Kidney epithelial cell (primary cell): Measurements from ENCODE around the gene MUC6. TPM values are rescaled to one million over a fixed set of nuclear protein-coding genes. Genes with fewer than 3 reads are reported as not detected.

Experiments used
- DNase-seq: peaks from one replicate; pipeline ENCODE4 v3.0.0-alpha.2; 2010; ENCODE audit warnings: low read depth
- H3K27me3 ChIP-seq: 2 replicates; pipeline ENCODE4 v1.6.0; 2011; ENCODE audit warnings: low read length; ENCODE audit not compliant: control insufficient read depth, insufficient read depth
- H3K36me3 ChIP-seq: 2 replicates; pipeline ENCODE4 v1.5.1; 2011; ENCODE audit warnings: low read length; ENCODE audit not compliant: control insufficient read depth, insufficient read depth
- H3K4me3 ChIP-seq: 2 replicates; pipeline ENCODE4 v1.5.1; 2011; ENCODE audit warnings: low read depth, mild to moderate bottlenecking, control low read depth, low read length
- CTCF ChIP-seq: IDR thresholded peaks from 2 replicates; pipeline ENCODE4 v1.5.1; 2011; ENCODE audit warnings: mild to moderate bottlenecking, moderate library complexity, low read length, control low read depth, inconsistent platforms; ENCODE audit not compliant: insufficient read depth, poor library complexity, severe bottlenecking
- total RNA-seq: library from RNA; depleted of rRNA; stranded (reverse); fragments of >200 nt; gene quantifications from 2 replicates; pipeline ENCODE4 v1.2.3, GENCODE V29; 2015

The MUC6 gene
- total RNA-seq, 1 donor from 2014 or later: not detected

GRCh38 chr11:1041471-1041870 is 5.0 kb upstream of the MUC6 start:
- peaks cover 8% of the 10 kb centered on the region for H3K27me3 ChIP-seq
- H3K36me3 ChIP-seq: no peaks in the 10 kb centered on the region
- no peak for TF ChIP-seq CTCF
- no peak for DNase-seq
- H3K4me3 ChIP-seq: no peak overlapping the region

- TF ChIP-seq CTCF: no peak
- Histone ChIP-seq H3K4me3 (no peak overlapping the region), H3K27me3 (peaks cover 12% of the 10 kb centered on the region), H3K36me3 (no peaks in the 10 kb centered on the region)
- no peak for DNase-seq
Measured at GRCh38 chr11:1041149-1041467, 4.6 kb upstream of the MUC6 start.

GRCh38 chr11:1040428-1041148 is 4.1 kb upstream of the MUC6 start:
- no peak for DNase-seq
- no peak for TF ChIP-seq CTCF
- Histone ChIP-seq H3K4me3 (no peak overlapping the region), H3K27me3 (peaks cover 14% of the 10 kb centered on the region), H3K36me3 (no peaks in the 10 kb centered on the region)

GRCh38 chr11:1039481-1040427 is 3.2 kb upstream of the MUC6 start:
- Histone ChIP-seq H3K4me3 (no peak overlapping the region), H3K27me3 (peaks cover 19% of the 10 kb centered on the region), H3K36me3 (no peaks in the 10 kb centered on the region)
- DNase-seq: no peak
- TF ChIP-seq CTCF: no peak

GRCh38 chr11:1038921-1039320 is 2.4 kb upstream of the MUC6 start:
- no peak for DNase-seq
- no peak for TF ChIP-seq CTCF
- Histone ChIP-seq H3K36me3 (no peaks in the 10 kb centered on the region), H3K27me3 (peaks cover 21% of the 10 kb centered on the region), H3K4me3 (no peak overlapping the region)
